ENCODE results near the gene GABPB2. TPM values are rescaled to one million over a fixed set of nuclear protein-coding genes. Genes with fewer than 3 reads are reported as not detected.
"Not testable (repeated sequence)": the region's sequence is repeated elsewhere in the genome, so short reads cannot be mapped to it uniquely, and the experiment has no call there.

The GABPB2 gene
- total RNA-seq, 1 donor = 16.3 TPM

DNA sequence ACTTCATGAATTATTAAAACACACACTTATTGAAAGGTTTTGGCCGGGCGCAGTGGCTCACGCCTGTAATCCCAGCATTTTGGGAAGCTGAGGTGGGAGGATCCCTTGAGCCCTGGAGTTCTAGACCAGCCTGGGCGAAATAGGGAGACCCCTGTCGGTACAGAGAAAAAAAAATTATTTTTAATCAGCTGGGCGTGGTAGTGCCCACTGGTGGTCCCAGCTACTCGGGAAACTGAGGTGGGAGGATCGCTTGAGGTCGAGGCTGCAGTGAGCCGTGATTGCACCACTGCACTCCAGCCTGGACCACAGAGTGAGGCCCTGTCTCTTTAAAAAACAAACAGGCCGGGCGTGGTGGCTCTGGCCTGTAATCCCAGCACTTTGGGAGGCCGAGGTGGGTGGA, 1.7 kb downstream of the GABPB2 start:
- H3K4me2 ChIP-seq (ENCODE audit: insufficient read depth, low read length) = peak overlapping the region; percentile 99
- peaks cover 7% of the 10 kb centered on the region for H3K4me1 ChIP-seq (ENCODE audit: insufficient read depth, low read length)
- H3K4me3 ChIP-seq (ENCODE audit: insufficient read depth, low read length) = no peak overlapping the region
- peaks cover 12% of the 10 kb centered on the region for H3K79me2 ChIP-seq (ENCODE audit: insufficient read depth, low read length)
- H2AFZ ChIP-seq (ENCODE audit: low read length) = no peak overlapping the region
- TF ChIP-seq, protein P1, sequence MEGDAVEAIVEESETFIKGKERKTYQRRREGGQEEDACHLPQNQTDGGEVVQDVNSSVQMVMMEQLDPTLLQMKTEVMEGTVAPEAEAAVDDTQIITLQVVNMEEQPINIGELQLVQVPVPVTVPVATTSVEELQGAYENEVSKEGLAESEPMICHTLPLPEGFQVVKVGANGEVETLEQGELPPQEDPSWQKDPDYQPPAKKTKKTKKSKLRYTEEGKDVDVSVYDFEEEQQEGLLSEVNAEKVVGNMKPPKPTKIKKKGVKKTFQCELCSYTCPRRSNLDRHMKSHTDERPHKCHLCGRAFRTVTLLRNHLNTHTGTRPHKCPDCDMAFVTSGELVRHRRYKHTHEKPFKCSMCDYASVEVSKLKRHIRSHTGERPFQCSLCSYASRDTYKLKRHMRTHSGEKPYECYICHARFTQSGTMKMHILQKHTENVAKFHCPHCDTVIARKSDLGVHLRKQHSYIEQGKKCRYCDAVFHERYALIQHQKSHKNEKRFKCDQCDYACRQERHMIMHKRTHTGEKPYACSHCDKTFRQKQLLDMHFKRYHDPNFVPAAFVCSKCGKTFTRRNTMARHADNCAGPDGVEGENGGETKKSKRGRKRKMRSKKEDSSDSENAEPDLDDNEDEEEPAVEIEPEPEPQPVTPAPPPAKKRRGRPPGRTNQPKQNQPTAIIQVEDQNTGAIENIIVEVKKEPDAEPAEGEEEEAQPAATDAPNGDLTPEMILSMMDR (IDR thresholded peaks at IDR 0.05; ENCODE audit: extremely low read depth, low read depth, low read length) = no peak
- no peaks in the 10 kb centered on the region for H3K9me3 ChIP-seq (ENCODE audit: low read depth, low read length)
- DNase-seq (ENCODE audit: insufficient read length, low spot score, missing footprints) = no peak
- H3K27me3 ChIP-seq (ENCODE audit: insufficient read depth, low read length) = no peaks in the 10 kb centered on the region
- peaks cover 10% of the 10 kb centered on the region for H3K36me3 ChIP-seq (ENCODE audit: insufficient read depth, low read length)
- no peak overlapping the region for H3K27ac ChIP-seq (ENCODE audit: low read depth, low read length)
- H4K20me1 ChIP-seq (ENCODE audit: insufficient read depth, low read length) = no peaks in the 10 kb centered on the region

DNA sequence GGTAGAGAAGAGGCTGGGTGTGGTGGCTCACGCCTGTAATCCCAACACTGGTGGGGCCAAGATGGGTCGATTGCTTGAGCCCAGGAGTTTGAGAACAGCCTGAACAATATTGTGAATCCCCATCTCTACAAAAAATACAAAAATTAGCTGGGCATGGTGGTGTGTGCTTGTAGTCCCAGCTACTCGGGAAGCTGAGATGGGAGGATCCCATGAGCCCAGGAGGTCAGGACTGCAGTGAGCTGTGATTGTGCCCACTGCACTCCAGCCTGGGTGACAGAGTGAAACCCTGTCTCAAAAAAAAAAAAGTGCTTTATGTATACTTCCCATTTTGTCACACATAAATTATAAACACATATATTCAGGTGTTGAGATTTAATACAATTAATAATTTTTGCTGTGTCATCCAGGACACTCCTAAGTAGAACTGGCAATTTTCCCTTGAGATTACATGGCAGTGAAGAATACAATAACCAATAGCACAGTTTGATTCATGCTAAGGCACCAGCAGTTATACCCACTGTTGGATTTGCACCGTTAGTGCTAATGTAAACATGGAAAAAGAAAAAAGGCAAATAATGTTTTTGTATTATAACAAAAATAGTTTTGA, 15.5 kb downstream of the GABPB2 start:
- Histone ChIP-seq H2AFZ (ENCODE audit: low read length) (no peak overlapping the region), H3K36me3 (ENCODE audit: insufficient read depth, low read length) (no peaks in the 10 kb centered on the region), H3K4me1 (ENCODE audit: insufficient read depth, low read length) (no peaks in the 10 kb centered on the region), H3K79me2 (ENCODE audit: insufficient read depth, low read length) (no peaks in the 10 kb centered on the region), H3K4me3 (ENCODE audit: insufficient read depth, low read length) (no peak overlapping the region), H3K27ac (ENCODE audit: low read depth, low read length) (no peak overlapping the region), H3K27me3 (ENCODE audit: insufficient read depth, low read length) (no peaks in the 10 kb centered on the region), H4K20me1 (ENCODE audit: insufficient read depth, low read length) (no peaks in the 10 kb centered on the region), H3K4me2 (ENCODE audit: insufficient read depth, low read length) (no peak overlapping the region), H3K9me3 (ENCODE audit: low read depth, low read length) (no peaks in the 10 kb centered on the region)
- TF ChIP-seq, protein P1 (IDR thresholded peaks at IDR 0.05; ENCODE audit: extremely low read depth, low read depth, low read length) = no peak
- DNase-seq (ENCODE audit: insufficient read length, low spot score, missing footprints) = no peak

DNA sequence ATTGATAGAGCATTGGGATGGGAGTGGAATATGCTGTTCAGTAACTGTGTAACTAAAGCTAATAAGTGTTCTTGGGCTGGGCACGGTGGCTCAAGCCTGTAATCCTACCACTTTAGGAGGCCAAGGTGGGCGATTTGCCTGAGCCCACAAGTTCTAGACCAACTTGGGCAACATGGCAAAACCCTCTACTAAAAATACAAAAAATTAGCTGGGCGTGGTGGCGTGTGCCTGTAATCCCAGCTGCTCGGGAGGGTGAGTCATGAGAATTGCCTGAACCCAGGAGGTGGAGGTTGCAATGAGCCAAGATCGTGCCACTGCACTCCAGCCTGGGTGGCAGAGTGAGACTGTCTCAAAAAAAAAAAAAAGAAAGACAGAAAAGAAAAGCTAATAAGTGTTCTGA, 26.9 kb downstream of the GABPB2 start:
- not testable (repeated sequence) for H3K4me2 ChIP-seq (ENCODE audit: insufficient read depth, low read length); H3K9me3 ChIP-seq (ENCODE audit: low read depth, low read length); H3K36me3 ChIP-seq (ENCODE audit: insufficient read depth, low read length); DNase-seq (ENCODE audit: insufficient read length, low spot score, missing footprints); H3K79me2 ChIP-seq (ENCODE audit: insufficient read depth, low read length); H3K4me3 ChIP-seq (ENCODE audit: insufficient read depth, low read length); H3K27me3 ChIP-seq (ENCODE audit: insufficient read depth, low read length); H4K20me1 ChIP-seq (ENCODE audit: insufficient read depth, low read length); H3K27ac ChIP-seq (ENCODE audit: low read depth, low read length); H2AFZ ChIP-seq (ENCODE audit: low read length); H3K4me1 ChIP-seq (ENCODE audit: insufficient read depth, low read length)

DNA sequence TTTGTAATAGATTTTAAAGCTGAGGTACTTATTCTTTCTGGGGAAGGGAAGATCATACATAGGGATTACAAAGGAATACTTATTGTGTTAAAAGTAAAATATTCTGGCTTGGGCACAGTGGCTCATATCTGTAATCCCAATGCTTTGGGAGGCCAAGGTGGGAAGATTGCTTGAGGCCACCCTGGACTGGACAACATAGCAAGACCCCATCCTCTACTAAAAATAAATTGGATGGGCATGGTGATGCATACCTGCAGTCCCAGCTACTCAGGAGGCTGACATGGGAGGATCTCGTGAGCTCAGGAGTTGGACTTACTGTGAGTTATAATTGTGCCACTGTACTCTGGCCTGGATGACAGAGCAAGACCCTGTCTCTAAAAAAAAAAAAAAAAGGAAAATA, 27.6 kb downstream of the GABPB2 start:
- H3K27me3 ChIP-seq (ENCODE audit: insufficient read depth, low read length) = no peaks in the 10 kb centered on the region
- no peak overlapping the region for H3K4me2 ChIP-seq (ENCODE audit: insufficient read depth, low read length)
- no peaks in the 10 kb centered on the region for H3K79me2 ChIP-seq (ENCODE audit: insufficient read depth, low read length)
- no peak overlapping the region for H2AFZ ChIP-seq (ENCODE audit: low read length)
- no peaks in the 10 kb centered on the region for H3K9me3 ChIP-seq (ENCODE audit: low read depth, low read length)
- TF ChIP-seq, protein P1 (IDR thresholded peaks at IDR 0.05; ENCODE audit: extremely low read depth, low read depth, low read length) = no peak
- no peak overlapping the region for H3K4me3 ChIP-seq (ENCODE audit: insufficient read depth, low read length)
- H3K27ac ChIP-seq (ENCODE audit: low read depth, low read length) = no peak overlapping the region
- no peaks in the 10 kb centered on the region for H4K20me1 ChIP-seq (ENCODE audit: insufficient read depth, low read length)
- no peaks in the 10 kb centered on the region for H3K36me3 ChIP-seq (ENCODE audit: insufficient read depth, low read length)
- no peak for DNase-seq (ENCODE audit: insufficient read length, low spot score, missing footprints)
- H3K4me1 ChIP-seq (ENCODE audit: insufficient read depth, low read length) = no peaks in the 10 kb centered on the region

Measured in osteoblast (primary cell).